Measurements from ENCODE around the gene IER2.

IER2 gene

DNA sequence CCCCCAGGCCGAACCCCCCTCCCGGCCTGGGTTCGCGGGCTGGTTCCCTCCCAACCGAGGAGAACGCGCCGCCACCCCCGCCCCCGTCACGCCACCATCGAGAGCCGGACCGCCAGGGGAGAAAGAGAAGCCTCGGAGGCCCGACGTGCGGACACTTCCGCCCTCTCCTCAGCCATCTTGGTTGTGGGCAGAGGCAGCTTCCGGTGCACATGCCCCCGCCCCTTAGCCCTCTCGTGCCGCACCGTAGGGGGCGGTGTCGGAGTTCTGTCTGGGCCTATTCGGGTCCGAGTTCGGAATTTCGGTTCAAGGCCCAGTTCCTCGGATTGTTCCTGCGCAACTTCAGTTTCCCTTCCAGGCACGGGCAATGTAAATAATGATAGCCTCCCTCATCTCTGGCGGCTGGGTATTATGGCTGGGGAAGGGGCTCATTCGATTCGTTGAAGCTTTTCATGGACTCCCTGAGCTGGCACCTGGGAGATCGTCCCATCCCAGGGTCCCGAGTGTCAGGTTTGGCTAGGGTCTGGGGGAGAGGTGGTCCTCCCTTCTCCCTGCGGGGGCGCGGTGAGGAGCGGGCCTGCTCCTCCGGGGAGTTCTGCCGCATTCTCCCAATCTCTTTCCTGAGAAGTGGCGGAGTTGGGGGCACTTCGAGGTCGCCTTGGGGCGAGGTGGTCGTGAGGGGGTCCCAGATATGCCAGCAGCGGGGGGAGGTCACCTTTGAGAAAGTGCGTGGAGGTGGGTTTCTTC is at the start of gene IER2, which contains the start of gene STX10:
IER2 (plus strand) TSS at position 225 of the 744 bp plus-strand sequence. CDS start 2,776 bp downstream, outside the sequence.
STX10 (minus strand) TSS at position 189 of the 744 bp plus-strand sequence. CDS start 202 bp downstream, outside the sequence.
- peak; percentile 89 for DNase-seq (ENCODE audit: low read depth)

- no peak for DNase-seq (ENCODE audit: low read depth)
Measured at GRCh38 chr19:13100841-13101589, 49.2 kb upstream of the IER2 start.

DNA sequence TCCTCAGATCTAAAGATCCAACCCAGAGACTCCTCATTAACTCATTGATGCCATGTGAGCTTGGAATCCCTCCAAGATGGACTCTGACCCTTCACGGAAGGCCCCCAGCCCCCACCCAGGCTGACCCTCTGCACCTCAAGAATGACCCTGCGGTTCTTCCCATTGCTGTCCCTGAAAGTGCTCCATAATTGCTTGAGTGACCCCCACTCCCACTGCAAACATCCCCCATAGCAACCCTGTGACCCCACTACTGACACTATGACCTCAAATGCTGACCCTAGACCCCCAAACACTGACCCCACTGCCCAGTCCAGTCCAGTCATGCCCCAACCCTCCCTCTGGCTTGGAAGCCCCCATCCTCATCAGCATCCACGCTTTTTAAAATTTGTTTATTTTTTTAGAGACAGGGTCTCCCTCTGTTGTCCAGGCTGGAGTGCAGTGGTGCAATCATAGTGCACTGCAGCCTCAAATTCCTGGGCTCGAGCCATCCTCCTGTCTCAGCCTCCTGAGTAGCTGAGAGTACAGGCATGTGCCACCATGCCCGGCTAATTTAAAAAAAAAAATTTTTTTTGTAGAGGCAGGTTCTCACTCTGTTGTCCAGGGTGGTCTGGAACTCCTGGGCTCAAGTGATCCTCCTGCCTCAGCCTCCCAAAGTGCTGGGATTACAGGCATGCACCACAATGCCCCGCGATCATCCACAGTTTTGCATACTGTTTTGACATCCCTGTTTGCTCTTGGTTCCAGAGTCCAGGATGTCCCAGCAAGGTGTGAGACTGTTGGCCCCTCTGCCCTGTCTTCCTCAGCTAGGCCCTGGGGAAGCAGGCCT is 48.4 kb upstream of the IER2 start:
- DNase-seq (ENCODE audit: low read depth) = no peak

DNA sequence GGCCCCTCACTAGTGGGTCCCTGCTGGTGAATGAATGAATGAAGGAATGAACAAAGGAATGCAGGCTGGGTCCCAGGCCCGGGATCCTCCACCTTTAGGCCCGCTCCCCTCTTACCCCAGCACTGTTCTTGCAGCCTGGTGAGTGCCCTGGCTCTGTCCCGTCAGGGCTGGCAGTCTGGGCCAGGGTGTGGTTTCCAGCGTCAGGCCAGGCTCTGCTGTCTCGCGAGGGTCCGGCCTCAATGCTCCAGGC is 47.9 kb upstream of the IER2 start:
- no peak for DNase-seq (ENCODE audit: low read depth)

DNA sequence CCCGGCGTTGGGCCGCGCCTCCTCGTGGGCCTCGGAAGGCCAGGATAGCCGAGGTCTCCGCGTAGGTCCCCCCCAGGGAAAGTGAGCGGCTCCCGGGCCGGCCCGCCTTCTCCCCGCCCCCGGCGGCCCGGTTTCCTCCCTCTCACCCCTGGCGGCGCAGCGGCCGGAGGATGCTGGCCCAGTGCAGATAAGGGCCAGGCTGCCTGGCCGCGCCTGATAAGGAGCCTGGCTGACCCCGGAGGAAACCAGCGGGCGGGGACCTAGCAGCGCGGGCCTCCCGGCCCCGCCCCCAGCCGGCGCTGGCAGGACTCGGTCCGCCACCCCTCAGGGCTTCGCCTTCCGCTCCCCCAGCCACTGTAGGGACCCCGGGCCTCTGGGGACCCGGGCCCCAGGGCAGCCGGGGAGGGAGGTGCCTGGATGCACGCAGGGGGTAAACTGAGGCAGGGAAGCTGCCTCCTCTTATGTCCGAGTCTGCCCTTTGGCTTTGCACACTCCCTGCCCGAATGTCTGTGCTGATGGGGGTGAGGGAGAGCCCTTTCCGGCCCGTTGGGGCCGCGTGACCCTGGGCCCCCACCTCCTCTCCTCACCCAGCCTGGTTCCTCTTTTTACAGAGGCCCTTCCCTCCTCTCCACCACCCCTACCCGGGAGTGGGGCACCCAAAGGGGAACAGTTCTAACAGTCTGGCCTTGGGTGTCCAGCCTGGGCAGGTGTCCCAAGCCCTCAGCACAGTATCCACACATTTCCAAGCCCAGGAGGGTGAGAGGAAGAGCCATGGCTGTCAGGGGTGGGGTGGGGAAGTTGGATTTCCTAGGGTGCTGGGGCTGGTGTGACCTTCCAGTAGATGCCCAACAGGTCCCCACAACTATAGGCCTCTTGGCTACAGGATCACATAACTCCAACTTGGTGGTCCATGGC is 47.3 kb upstream of the IER2 start, which contains the start of gene LYL1:
LYL1 (minus strand) TSS at position 193 of the 915 bp plus-strand sequence. CDS start 1,687 bp downstream, outside the sequence.
- no peak for DNase-seq (ENCODE audit: low read depth)

DNA sequence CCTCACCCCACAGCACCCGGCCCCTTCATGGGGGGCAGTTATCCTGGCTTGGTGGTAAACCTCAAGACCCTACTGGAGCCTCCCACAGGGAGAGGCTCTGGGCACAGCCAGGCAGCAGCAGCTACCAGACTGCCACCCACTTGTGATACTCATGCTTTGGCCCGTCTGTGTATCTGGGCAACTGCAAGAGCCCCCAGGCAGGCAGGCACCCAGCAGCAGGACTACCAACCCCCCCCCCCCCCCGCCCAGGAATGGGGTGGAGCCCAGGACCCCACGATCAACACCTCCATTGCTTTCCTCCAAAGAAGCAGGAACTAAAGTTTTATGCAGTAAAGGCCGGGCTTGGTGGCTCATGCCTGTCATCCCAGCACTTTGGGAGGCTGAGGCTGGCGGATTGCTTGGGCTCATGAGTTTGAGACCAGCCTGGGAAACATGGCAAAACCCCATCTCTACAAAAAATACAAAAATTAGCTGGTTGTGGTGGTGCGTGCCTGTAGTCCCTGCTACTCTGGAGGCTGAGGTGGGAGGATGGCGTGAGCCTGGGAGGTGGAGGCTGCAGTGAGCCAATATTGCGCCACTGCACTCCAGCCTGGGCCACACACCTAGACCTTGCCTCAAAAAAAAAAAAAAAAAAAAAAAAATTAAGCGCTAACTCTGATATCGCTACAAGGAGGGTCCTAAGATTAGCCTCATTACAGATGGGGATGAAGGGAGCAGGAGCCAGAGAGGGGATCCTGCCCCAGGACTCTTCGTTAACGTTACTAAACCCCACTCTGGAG is 46.4 kb upstream of the IER2 start:
- no peak for DNase-seq (ENCODE audit: low read depth)

- peak; percentile 55 for DNase-seq (ENCODE audit: low read depth)
Measured at GRCh38 chr19:13104360-13104847, 45.8 kb upstream of the IER2 start.

GRCh38 chr19:13104848-13105711 is 45.1 kb upstream of the IER2 start:
- no peak for DNase-seq (ENCODE audit: low read depth)

GRCh38 chr19:13109361-13110098 is 40.7 kb upstream of the IER2 start:
- no peak for DNase-seq (ENCODE audit: low read depth)

GRCh38 chr19:13110099-13110610 is 40.1 kb upstream of the IER2 start:
- DNase-seq (ENCODE audit: low read depth) = no peak

DNA sequence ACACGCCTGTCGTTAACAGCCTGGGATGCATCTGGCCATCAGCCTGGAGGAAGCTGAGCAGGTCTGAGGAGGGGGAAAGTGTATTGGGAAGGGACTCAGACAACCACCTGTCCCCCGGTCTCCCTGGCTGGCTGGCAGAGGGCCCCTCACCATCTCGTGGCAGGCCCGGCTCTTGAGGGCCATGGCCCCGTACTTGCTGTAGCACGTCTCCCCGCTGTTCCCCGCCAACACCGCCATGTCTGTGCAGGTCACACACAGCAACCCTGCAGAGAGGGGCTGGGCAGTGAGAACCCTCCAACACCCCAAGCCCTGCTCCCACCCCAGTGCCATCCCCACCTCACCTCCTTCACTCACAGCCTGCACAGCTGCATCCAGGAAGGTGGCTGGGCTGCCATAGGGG is 37.7 kb upstream of the IER2 start:
- DNase-seq (ENCODE audit: low read depth) = no peak

DNA sequence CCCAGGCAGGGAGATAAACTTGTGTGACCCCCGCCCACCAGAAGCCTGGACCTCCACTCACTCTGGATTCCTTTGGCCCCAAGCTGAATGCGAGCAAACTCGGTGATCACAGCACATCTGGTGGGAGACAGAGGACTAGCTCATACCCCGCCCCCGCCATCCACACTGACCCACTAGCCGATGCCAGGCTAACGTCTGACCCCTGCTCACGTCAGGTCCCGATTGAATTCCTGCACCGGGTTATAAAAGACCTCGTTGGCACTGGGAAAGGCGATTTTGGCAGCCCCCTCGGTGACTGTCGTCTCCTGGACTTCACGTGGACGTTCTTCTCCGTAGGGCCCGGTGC is 34.3 kb upstream of the IER2 start:
- DNase-seq (ENCODE audit: low read depth) = no peak

GRCh38 chr19:13116282-13117175 is 33.7 kb upstream of the IER2 start, which contains the start of gene TRMT1:
TSS of gene TRMT1 (minus strand) at chr19:13116740. CDS start at chr19:13116399, 341 bp downstream.
- DNase-seq (ENCODE audit: low read depth) = peak; percentile 72

GRCh38 chr19:13117176-13117771 is 32.9 kb upstream of the IER2 start:
- DNase-seq (ENCODE audit: low read depth) = no peak

DNA sequence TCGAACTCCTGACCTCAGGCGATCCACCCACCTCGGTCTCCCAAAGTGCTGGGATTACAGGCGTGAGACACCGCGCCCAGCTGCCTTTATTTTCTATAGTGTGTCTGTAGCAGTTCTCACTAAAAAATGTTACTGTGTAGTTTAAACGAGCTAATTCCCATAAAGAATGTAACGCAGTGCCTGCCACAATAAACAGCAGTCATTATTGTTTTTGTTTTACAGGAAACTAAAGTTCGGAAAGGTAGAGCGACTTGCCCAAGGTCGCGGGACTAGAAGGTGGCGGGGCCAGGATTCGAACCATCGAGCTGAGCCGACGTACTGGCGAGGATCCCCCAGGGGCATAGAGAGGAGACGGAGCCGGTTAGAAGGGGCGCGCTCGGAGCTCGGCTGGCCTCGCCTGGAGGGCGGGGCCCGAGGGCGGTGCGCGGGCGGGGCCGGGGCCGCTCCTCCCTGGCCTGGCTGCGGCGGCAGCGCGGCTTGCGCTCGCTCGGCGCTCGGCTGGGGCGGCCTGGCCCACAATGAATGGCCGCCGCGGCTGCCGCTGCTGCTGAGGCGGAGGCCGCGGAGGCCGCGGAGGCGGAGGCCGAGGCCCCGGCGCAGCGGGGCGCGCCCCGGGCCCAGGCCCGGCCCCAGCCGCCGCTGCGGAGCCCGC is 32.3 kb upstream of the IER2 start, which contains the start of gene NACC1:
NACC1 (plus strand) TSS at position 493 of the 652 bp plus-strand sequence. CDS start 16,944 bp downstream, outside the sequence.
- DNase-seq (ENCODE audit: low read depth) = peak; percentile 85

- DNase-seq (ENCODE audit: low read depth) = no peak
Measured at GRCh38 chr19:13118424-13119193, 31.6 kb upstream of the IER2 start.

Data from activated T-helper 1 cell treated with Interleukin-2 at 50 U/mL for 16 hours (primary cell).